T47D (cell line): ENCODE measurements around the gene ADAMTSL4.

Source experiments
- DNase-seq, 2 experiments: peaks; one replicate each; pipeline versions ENCODE4 v3.0.0 to v3.0.0-alpha.2; 2011 to 2012; ENCODE audit warnings: low read depth in 1 of 2, low spot score in 1 of 2
- JUND ChIP-seq: IDR thresholded peaks from 2 replicates; pipeline ENCODE4 v1.6.1; 2012; ENCODE audit warnings: low read depth
- in situ Hi-C: cut with HindIII; loops from 2 replicates; pipeline ENCODE4 v1.10.0; 2016; ENCODE audit warnings: low sequenced_read_pairs, low pct_unique_long_range_greater_than_20kb

ADAMTSL4 gene

DNA sequence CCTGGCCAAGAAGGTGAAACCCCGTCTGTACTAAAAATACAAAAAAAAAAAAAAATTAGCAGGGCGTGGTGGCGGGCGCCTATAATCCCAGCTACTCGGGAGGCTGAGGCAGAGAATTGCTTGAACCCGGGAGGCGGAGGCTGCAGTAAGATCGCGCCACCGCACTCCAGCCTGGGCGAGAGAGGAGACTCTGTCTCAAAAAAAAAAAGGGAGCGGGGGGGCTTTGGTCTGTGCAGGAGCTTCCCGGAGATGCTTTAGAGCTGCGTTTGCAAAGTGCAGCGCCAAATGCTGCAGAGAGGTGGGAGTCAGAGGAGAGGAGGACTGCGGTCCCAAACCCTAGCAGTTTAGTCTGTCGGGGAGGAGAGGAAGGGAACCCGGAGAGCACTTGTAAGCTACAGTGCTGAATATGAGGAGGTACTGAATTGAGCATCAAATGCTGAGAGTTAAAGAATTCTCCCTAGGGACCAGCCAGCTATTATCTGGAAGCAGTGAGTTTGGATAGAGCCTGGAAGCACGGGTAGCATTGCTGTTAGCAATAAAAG, 33.1 kb upstream of the ADAMTSL4 start:
- in situ Hi-C loops, result no loop called here
- no peak for TF ChIP-seq JUND
- peak in 1 of 2 experiments; percentile 37 for DNase-seq

DNA sequence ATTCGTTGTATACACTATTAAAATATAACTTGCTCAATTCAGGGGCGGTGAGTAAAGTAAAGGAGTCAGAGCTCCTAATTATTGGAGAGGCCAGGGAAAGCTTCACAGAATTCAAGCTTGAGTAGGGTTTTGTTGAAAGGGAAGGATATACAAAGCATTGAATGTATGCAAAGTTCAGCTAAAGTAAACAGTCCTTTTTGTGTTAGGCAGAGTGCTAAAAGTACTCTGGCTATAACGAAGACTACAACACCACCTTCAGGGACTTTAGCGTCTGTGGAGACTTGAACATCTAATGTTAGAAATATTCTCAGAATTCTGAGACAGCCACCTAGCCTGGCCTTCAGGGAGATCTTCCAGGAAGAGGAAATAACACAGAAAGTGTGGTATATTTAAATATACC, 32.6 kb upstream of the ADAMTSL4 start:
- in situ Hi-C loops, result no loop called here
- DNase-seq, result peak in 1 of 2 experiments; percentile 79
- no peak for TF ChIP-seq JUND

DNA sequence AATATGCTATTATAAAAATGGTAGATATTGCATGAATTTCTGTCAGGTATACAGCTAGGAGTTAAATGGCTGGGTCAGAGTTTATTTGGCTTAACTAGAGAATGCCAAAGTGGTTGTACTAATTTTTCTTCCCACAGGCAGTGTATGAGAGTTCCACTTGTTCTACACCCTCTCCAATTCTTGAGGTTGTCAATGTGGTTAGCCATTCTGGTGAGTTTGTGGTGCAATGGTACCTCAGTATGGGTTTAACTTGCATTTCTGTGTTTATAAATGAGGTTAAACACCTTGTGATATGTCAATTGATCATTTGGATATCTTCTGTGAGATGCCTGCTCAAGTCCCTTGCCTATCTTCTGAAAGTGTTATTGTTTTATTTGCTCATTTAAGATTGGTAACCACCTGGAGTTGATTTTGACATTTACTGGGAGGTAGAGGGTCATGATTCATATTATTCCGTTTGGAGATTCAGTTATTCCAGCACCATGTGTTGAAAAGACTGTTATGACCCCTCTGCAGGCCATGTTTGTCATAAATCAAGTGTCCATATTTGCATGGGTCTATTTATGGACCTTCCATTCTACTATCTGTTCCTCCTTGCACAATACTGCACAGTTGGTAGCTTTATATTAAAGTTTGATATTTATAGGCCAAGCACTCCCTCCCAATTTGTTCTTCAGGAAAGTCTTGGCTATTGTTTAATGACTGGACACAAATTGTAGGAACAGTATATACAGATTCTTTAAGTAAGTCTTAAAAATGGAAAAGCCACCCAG, 27.8 kb upstream of the ADAMTSL4 start:
- no peak for DNase-seq
- no peak for TF ChIP-seq JUND
- in situ Hi-C loops, result no loop called here

DNA sequence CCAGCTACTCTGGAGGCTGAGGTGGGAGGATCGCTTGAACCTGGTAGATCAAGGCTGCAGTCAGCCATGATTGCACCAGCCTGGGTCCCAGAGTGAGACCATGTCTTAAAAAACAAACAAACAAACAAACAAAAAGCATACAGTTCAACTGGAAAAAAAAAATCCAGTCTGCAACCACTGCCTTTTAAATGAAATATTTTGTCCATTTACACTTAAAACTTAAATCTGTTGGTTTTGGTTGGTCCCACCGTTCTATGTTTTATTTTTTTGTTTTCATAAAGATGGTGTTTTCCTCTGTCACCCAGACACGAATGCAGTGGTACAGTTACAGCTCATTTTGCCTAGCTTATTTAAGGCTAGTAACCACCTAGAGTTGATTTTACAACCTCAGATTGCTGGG, 23.9 kb upstream of the ADAMTSL4 start:
- TF ChIP-seq JUND, result no peak
- no peak for DNase-seq
- in situ Hi-C loops, result no loop called here

DNA sequence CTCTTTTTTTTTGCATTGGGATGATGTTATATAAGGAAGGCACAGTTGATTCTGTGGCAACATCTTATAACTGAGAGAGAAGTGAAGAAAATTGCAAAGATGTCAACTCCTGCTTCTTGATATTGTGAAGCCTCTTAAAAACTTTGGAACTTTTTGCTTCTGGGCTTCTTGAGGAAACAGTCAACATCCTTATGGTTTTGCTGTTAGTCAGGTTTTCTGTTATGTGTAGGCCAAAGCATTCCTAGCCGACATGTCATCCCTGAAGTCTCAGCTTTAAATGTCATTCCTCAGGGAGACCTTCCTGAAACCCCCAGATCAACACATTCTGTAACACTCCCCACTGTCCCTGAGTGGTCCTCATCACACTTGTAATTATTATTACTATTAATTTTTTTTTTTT, 21.0 kb upstream of the ADAMTSL4 start:
- TF ChIP-seq JUND, result no peak
- DNase-seq, result no peak

DNA sequence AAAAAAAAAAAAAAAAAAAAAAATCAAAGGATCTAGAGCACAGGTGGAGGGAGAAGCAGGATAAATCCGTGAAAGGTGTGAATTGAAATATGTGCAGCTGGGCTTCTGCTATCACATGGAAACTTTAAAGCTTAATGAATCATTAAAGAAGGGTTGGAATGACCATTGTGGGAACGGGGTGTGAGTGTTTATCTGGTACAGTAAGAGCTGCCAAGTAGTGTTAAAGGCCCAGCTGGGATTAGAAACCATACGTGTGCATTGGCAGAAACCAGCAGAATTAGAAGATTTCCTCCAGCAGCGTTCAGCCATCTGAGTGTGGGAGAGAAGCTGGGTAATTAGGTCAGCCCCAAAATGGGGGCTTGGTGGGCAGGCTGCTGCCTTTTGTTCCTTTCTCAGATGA, 20.2 kb upstream of the ADAMTSL4 start:
- TF ChIP-seq JUND, result no peak
- DNase-seq, result no peak
- in situ Hi-C loops, result no loop called here

More for the DNA sequence above, 21.0 kb upstream of the ADAMTSL4 start:
- in situ Hi-C loops, result no loop called here

DNA sequence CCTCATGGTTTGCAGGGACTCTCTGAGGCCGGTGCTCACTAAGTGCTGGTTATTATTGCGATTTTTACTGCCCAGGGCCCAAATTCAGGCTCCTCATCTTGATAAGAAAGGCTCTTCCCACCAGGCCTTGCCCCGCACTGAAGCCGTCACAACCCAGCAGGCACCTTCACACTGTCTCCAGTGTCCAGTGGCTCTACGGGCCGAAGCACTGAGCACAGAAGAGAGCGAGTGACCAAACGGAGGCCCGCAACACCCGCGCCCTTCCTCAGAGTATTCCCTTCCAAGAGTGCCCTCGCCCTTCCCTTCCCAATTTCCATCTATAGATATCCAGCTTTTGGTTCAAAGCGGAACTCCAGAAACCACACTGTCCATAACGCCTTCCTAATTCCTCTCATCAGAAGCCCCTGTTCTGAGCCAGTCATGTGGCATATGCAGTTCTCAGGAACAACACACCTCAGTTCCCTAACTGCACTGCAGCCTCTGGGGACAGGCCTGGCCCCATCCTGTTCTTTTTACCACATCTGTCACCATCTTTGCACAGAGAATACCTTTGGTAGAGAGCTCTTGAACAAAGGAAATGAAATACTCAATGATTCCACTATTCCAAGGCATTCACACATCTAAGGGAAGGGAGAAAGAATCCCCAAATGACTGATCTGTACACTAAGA, 18.6 kb upstream of the ADAMTSL4 start:
- no peak for DNase-seq
- no peak for TF ChIP-seq JUND
- in situ Hi-C loops, result no loop called here

DNA sequence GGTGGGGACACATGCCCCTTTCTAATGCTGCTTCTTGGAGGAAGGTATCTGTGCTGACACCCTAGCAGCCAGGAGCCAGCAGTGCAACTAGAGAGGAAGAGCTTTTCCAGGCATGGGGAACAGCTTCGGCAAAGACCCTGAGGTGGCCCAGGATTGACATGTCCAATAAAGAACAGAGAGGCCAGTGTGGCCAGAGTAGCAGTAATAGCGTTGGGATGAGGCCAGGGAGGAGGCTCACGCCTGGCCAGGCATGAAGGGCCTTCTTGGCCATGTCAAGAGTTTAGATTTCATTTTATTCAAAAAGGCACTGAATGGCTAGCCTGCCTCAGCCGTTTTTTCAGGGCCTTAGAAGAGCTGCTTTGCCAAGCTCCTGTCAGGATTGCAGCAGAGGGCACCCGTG, 16.3 kb upstream of the ADAMTSL4 start:
- in situ Hi-C loops, result no loop called here
- TF ChIP-seq JUND, result no peak
- DNase-seq, result no peak

DNA sequence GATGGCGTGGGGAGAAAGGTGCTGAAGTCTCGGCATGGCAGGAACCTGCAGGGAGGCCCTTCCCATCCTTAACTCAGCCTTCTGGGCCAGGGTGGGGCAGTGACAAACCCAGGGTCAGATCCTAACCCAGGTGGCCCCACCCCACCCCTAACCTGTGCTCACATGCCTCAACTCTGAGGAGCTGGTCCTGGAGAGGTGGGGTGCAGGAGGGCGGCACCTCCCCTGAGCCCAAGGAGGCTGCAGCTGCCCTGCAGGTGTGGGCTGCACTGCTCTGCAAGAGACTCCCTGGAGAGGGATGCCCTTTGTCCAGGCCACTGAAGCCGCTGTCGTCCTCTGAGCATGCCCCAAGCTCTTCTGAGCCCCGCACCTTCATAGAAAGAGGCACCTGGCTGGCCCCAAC, 15.2 kb upstream of the ADAMTSL4 start:
- in situ Hi-C loops, result no loop called here
- no peak for DNase-seq
- no peak for TF ChIP-seq JUND

DNA sequence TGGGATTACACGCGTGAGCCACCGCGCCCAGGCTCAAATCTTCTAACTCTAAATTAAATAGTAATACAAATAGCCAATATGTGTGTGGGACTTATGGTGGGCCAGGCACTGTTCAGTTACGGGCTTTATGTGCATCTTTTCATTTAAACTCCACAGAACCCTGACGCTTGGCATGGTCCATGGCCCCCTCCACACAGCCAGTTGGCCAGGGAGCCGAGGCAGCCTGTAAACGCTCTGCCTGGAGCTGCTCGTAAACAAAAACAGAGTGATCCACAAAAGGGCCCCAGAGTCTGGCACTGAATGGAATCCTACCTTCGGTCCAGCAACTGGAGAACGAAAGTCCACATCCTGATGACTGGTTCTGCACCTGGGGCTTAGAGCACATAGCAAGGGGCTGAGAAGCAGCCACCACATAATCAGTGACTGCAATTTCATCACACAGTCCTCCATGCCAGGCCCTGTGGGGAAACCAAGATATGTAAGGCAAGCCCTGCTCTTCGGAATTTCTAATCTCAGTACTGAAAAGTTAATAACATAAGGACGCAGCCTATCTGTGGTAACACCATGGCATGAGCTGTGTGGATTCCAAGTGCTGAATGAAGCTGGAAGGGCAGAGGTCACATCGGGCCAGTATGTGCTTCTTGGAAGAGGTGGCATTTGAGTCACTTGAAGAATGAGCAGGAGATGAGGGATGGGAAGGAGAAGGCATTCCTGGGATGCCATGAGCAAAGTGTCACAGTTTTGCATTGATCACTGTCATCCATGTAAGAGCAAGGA, 13.5 kb upstream of the ADAMTSL4 start:
- no peak for DNase-seq

DNA sequence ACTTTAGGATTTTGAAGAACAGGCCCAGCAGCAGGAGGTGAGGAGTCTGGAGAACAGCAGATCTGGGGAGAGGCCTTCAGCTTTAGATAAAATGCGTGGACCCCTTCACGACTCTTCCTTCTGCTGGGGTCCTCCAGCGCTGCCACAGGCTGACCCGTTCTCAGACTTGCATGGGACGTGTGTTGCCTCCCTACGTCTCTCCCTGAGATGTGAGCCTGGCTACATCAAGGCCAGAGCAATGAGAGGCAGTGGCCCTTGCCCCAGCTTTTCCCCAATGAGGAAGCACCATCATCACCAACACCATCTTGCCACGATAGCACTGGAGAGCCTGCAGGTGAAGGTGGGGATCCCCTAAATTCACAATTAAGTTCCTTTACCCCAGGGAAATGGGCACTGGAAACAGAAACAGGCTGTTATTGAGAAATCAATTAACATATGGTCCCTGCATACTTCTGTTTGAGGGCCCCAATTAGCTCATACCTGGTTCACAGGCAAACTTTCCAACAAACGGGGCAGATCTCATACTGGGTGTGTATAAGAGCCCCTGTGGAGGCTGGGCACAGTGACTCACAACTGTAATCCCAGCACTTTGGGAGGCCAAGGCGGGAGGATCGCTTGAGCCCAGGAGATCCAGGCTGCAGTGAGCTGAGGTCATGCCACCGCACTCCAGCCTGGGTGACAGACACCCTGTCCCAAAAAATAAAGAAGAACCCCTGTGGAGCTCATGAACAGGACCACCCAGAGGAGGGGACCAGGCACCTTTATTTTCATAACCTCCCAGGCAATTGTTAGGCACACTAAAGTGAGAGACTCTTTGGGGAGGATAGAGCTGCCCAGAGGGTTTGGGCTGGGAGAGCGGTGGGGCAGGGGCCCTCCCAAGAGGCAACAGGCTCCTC, 12.1 kb upstream of the ADAMTSL4 start:
- no peak for TF ChIP-seq JUND
- no peak for DNase-seq
- in situ Hi-C loops, result no loop called here

More for the DNA sequence above, 13.5 kb upstream of the ADAMTSL4 start:
- no peak for TF ChIP-seq JUND
- in situ Hi-C loops, result no loop called here
